ENCODE measurements around the gene SLBP.
"Not testable (repeated sequence)": the region's sequence is repeated elsewhere in the genome, so short reads cannot be mapped to it uniquely, and the experiment has no call there.

The SLBP gene

GRCh38 chr4:1711055-1711570 is 1.0 kb downstream of the SLBP start:
- no peak for DNase-seq (ENCODE audit: low spot score)

DNA sequence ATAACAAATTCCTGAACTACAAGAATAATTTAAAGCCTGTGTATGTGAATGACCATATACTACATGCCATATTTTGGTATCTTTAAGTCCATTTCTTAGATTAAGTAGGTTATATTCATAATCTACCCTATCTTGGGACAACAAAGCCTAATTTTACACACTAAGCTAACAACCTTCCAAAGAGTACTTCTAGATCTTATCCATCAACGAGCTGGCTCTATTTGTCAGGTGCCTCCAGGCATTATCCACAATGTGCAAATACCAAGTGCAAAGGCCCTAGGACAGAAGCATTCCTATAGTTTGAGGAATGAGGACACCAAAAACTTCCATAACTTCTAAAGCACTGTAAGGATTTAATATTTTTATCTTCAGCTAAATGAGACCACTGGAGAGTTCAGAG is 3.5 kb downstream of the SLBP start:
- no peak for DNase-seq (ENCODE audit: low spot score)

DNA sequence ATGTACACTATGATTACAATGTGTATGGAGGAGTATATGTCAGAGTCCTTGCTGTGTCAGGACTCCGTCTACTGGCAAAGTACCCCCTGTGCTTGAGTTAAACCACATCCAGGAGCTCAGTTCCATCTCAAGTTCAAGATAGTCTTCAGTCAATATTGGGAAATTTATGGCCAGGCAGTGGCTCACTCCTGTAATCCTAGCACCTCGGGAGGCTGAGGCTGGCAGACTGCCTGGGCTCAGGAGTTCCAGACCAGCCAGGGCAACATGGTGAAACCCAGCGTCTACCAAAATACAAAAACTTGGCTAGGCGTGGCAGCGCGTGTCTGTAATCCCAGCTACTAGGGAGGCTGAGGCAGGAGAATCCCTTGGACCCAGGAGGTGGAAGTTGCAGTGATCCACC is 5.8 kb downstream of the SLBP start:
- DNase-seq (ENCODE audit: low spot score): no peak

- no peak for DNase-seq (ENCODE audit: low spot score)
Measured at GRCh38 chr4:1705732-1706131, 6.4 kb downstream of the SLBP start.

GRCh38 chr4:1703867-1704266 is 8.3 kb downstream of the SLBP start:
- no peak for DNase-seq (ENCODE audit: low spot score)

- not testable (repeated sequence) for DNase-seq (ENCODE audit: low spot score)
Measured at GRCh38 chr4:1701671-1702070, 10.4 kb downstream of the SLBP start.

DNA sequence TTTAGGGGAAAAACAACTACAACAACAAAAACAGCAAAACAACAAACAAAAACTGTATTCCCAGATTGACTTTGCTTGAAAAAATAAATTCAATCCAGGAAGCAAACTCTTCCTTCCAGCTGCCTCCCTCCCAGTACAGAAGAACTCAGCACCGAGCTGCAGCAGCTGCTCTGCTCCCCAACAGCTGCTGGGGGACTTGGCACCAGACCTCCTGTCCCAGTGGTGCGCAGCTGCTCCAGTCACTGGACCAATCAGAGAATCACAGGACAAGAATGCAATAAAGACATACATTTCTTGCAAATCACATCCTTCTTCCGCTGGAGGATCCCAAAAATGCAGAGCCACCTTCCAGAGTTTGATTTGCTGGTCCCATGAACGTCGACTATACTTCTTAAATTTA is 16.2 kb downstream of the SLBP start:
- no peak for DNase-seq (ENCODE audit: low spot score)

DNA sequence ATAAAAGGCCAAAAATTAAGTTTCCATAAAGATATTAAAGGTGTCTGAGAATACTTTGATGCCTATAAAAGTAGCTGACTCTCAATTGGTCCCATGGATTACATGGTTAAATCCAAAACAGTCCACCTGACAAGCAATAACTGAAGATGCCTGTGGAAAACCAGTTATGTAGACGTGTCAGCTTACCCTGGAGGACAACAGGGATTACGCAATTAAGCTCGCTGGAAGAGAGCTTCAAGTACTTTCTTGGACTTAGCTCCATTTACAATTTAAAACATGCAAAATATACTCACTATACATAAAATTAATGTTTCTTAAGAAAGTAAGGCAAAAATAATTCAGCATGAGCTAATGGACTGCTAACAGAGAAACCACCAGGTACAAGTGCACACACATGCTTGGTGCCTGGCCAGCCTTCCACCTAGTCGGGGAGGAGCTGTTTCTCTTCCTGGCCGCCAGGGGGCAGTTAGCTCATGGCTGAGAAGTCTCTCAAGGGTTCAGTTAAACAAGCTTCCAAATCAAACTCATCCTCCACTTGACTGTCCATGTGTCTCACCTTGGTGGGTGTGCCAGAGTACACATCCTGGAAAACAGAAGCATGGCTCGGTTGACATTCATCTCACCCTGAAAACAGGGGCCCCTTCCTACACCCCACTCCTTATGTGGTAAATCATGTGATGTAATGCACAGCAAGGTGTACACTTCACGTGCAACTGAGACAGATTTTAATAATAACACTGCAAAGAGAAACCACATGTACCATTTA is 18.8 kb downstream of the SLBP start:
- peak; percentile 84 for DNase-seq (ENCODE audit: low spot score)

- DNase-seq (ENCODE audit: low spot score): no peak
Measured at GRCh38 chr4:1691737-1692373, 20.3 kb downstream of the SLBP start.

- DNase-seq (ENCODE audit: low spot score): no peak
Measured at GRCh38 chr4:1690698-1691097, 21.4 kb downstream of the SLBP start.

DNA sequence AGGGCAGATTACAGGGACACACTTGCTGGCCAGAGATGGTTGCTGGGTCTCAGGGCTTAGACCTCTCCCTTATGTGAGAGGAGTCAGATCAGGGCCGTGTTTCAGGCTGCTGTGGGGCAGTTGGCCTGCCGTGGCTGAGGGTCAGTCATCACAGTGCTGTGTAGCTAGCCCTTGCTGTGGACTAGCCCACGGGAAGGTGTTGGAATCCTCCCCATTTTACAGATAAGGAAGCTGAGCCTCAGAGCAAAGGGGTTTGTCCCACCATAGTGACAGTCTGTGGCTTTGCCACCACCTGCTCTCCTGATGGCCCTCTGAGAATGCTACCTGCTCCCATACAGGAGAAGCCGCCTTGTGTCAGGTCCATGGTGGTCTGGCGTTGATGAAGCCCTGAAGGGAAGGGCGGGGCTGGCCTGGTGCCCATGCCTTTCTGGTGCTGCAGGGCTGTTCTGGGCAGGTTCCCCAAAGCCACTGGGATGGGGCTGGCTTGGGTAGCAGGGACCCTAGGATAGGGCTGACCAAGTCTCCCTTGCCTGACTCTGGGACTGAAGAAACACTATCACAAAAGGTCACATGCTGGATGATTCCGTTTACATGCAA is 25.6 kb downstream of the SLBP start:
- DNase-seq (ENCODE audit: low spot score): no peak

GRCh38 chr4:1685235-1686150 is 26.6 kb downstream of the SLBP start:
- no peak for DNase-seq (ENCODE audit: low spot score)

DNA sequence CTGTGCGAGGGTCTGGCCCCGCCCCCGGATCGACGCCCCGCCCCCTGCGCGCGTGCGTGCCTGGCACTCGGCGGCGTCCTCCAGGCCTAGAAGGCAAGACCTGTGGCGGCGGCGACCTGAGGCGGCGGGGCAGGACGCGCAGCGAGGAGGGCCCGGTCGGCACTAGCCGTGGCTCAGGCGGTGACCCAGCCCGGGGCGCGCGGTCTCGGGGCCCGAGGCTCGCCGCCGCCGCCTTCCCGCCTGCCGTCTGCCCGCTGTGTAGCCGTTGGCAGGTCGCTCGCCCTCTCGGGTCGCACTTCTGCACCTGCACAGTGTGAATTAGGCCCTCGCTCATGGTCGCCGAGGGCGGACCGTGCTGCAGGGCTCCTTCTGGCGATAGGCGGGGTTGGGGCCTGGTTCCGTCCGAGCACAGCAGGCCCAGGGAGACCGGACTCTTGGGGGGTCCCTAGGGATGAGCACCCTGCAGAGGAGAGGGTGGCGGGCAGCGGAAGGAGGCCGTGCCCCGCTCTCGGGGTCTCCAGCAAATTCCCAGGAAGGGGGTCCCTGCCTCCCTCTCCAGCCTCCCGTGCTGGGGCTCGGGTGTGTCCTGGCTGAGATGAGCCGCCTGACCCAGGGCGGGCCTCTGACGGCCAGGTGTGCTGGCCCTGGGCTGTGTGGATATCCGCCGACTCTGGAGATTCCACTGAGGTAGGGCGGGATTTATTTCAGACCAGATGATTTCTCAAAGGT is 27.4 kb downstream of the SLBP start:
- DNase-seq (ENCODE audit: low spot score): no peak

- peak; percentile 93 for DNase-seq (ENCODE audit: low spot score)
Measured at GRCh38 chr4:1683736-1684505, 28.2 kb downstream of the SLBP start, which contains the start of gene FAM53A. FAM53A (minus strand) TSS chr4:1684313; CDS start chr4:1668741, 15,572 bp downstream.

DNA sequence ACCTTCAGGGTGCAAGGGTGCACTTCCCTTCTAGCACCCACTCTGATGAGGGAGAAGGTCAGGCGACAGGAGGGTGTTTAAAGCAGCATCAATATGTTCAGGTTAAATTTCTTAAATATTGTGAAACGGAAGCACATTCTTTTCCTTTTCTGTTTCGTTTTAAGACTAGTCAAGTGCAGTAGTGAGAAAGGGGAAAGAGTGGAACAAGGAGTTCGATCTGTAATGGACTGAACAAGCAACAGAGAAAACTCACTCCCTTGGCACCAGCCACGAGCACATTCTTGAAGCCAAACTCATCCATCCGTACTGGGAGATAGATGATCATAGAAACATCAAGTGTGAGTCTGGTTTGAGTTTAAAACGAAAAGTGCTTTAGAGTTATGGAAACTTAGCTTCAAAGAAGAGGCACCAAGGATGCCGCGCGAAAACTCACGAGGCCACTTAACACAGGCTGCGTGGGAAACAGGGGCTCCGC is 28.8 kb downstream of the SLBP start:
- DNase-seq (ENCODE audit: low spot score): no peak

DNA sequence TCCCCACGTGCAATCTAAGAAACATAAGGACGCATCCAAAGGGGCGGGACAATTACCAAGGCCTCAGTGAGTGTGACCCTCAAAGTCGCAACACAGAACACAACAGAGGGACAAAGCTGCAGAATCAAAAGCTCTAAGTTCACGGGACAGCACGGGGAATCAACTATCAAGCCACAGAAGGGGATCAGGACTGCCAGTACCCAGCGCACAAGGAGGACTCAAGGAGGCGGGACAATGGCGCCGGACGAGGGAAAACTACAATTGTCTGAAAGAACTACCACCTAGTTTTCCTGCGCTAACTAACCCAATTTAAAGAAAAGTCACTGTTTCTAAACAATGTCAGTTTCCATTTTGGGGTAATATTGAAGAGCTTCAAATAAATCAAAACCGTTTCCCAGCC is 29.3 kb downstream of the SLBP start:
- DNase-seq (ENCODE audit: low spot score): no peak

DNA sequence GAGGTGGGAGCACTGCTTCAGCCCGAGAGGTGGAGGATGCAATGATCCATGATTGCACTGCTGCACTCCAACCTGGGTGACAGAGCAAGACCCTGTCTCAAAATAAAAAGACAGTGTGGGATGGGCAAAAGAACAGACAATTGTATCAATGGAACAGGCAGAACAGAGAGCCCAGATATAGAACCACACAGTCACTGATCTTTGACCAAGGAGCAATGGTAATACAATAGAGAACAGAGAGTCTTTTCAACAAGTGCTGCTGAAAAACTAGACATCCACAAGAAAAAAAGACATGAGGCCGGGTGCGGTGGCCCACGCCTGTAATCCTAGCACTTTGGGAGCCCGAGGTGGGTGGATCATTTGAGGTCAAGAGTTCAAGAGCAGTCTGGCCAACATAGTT is 33.9 kb downstream of the SLBP start:
- no peak for DNase-seq (ENCODE audit: low spot score)

DNA sequence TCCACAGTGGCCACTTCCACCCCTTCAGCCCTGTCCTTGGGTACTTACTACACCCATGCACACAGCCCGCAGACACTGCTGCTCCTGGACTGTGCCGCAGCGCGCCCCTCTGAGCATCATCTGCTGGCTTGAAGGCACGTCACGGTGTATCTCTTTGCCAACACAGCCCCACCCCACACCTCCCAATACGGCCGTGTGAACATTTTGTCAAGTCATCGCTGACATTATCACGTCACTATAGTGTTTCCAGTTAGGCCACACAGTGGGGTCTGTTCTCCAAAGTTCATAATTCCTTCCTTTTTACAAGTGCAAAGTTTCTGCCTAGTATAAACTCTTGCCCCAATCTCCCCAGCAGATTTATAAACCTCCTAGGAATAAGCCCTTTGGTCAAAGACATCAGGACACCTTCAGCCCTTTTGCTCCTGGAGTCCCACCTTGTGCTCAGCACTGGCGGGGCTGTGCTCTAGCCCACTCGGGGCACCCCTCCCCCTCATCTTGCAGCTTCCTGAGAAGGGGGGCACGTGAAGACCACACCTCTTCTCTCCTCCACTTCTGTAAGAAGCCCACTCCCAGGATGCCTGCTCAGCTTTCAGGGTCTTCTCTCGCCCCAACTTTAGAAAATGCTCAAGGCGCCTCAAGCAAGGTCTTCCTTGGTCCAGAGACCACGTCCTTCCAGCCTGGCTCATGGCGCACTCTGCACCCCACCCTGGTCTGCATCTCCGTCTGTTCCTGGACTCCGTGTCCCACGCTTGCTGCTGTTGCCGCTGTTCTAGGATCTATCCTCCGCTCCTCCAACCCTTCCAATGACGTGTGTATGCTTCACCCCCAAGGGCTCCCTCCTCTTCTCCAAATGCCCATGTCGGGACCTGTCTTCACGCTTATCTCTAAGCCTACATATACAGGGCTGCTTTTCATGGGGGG is 35.3 kb downstream of the SLBP start:
- DNase-seq (ENCODE audit: low spot score): no peak

DNA sequence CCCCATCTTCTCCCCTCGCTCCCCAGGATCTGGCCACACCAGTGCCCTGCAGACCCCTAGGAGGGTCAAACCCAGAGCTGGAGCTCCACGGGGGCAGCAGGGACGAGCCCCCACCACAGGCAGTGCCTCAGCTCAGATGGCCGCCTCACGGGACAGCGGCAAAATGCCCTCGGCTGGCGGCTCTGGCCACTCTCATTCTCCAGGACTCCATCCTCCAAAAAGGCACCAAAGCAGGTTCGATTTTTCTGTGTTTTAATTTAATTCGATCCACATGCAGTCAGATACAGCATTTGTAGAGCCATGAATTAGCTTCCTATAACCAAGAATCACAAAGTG is 36.3 kb downstream of the SLBP start:
- DNase-seq (ENCODE audit: low spot score): no peak

All from Ammon's horn (tissue), 1 donor.